ENCODE data around the gene CEP85. TPM values are rescaled to one million over a fixed set of nuclear protein-coding genes. Genes with fewer than 3 reads are reported as not detected.

Gene CEP85
- total RNA-seq, 2 experiments from 2014 or later, result 48.7 to 49.1 TPM

GRCh38 chr1:26279456-26280332 is 45.7 kb downstream of the CEP85 start, which contains the start of gene SH3BGRL3:
TSS of gene SH3BGRL3 (plus strand) at chr1:26280086. CDS start at chr1:26280156, 70 bp downstream.
- H3K4me3 Mint-ChIP-seq, result peak within 1 kb of the TSS; percentile 89
- ChIA-PET POLR2A (interaction anchor here (0.6 to 19.5 kb wide), 6 partner anchors 10 to 153 kb away, joined by 3 to 409 read pairs (median 6); partner anchors contain the start of genes CD52, DHDDS and UBXN11), CTCF (interaction anchor here (1.2 to 9.1 kb wide), 11 partner anchors 9 to 135 kb away, joined by 4 to 206 read pairs (median 6); partner anchors contain the start of genes CD52, CEP85 and ZNF593)
- H3K4me1 Mint-ChIP-seq (ENCODE audit: low read depth), result peaks cover 85% of the 10 kb centered on the region
- ATAC-seq (peak; percentile 64), DNase-seq (peak; percentile 90)
- H3K27ac Mint-ChIP-seq, result peak within 1 kb of the TSS; percentile 96
- H3K27me3 Mint-ChIP-seq (ENCODE audit: low read depth), result no peaks in the 10 kb centered on the region
- peaks cover 84% of the 10 kb centered on the region for H3K36me3 Mint-ChIP-seq (ENCODE audit: low read depth)
- no peaks in the 10 kb centered on the region for H3K9me3 Mint-ChIP-seq (ENCODE audit: insufficient read depth)

GRCh38 chr1:26280333-26281042 is 46.5 kb downstream of the CEP85 start:
- H3K4me1 Mint-ChIP-seq (ENCODE audit: low read depth), result peaks cover 86% of the 10 kb centered on the region
- POLR2A ChIA-PET, result interaction anchor here (0.6 to 19.5 kb wide), 6 partner anchors 9 to 152 kb away, joined by 3 to 409 read pairs (median 7); partner anchors contain the start of genes CD52, DHDDS and UBXN11

GRCh38 chr1:26281091-26281958 is 47.3 kb downstream of the CEP85 start:
- peaks cover 85% of the 10 kb centered on the region for H3K36me3 Mint-ChIP-seq (ENCODE audit: low read depth)
- POLR2A ChIA-PET, result interaction anchor here (1.5 to 19.5 kb wide), 3 partner anchors 8 to 77 kb away, joined by 4 to 409 read pairs (median 21); partner anchors contain the start of gene CD52
- ATAC-seq (no peak), DNase-seq (no peak)
- peak overlapping the region; percentile 96 for H3K27ac Mint-ChIP-seq
- H3K4me3 Mint-ChIP-seq, result peak overlapping the region; percentile 89
- CTCF ChIA-PET, result interaction anchor here (0.8 to 9.1 kb wide), 6 partner anchors 8 to 110 kb away, joined by 3 to 206 read pairs (median 10); partner anchors contain the start of genes CD52 and CEP85
- peaks cover 86% of the 10 kb centered on the region for H3K4me1 Mint-ChIP-seq (ENCODE audit: low read depth)
- H3K9me3 Mint-ChIP-seq (ENCODE audit: insufficient read depth), result no peaks in the 10 kb centered on the region
- no peaks in the 10 kb centered on the region for H3K27me3 Mint-ChIP-seq (ENCODE audit: low read depth)

More at GRCh38 chr1:26280333-26281042, 46.5 kb downstream of the CEP85 start:
- CTCF ChIA-PET, result interaction anchor here (0.8 to 9.1 kb wide), 10 partner anchors 8 to 115 kb away, joined by 3 to 206 read pairs (median 7); partner anchors contain the start of genes CD52, CEP85 and ZNF593
- Mint-ChIP-seq H3K36me3 (ENCODE audit: low read depth) (peaks cover 85% of the 10 kb centered on the region), H3K27me3 (ENCODE audit: low read depth) (no peaks in the 10 kb centered on the region), H3K4me3 (peak overlapping the region; percentile 89), H3K27ac (peak overlapping the region; percentile 96), H3K9me3 (ENCODE audit: insufficient read depth) (no peaks in the 10 kb centered on the region)
- DNase-seq, result peak; percentile 60
- ATAC-seq, result no peak

- peaks cover 86% of the 10 kb centered on the region for H3K4me1 Mint-ChIP-seq (ENCODE audit: low read depth)
- DNase-seq (no peak), ATAC-seq (no peak)
- ChIA-PET CTCF (interaction anchor here (1.1 to 9.1 kb wide), 3 partner anchors 26 to 109 kb away, joined by 3 to 206 read pairs (median 8); partner anchors contain the start of gene CD52), POLR2A (interaction anchor here (1.5 to 19.5 kb wide), 2 partner anchors 36 to 76 kb away, joined by 4 to 409 read pairs; partner anchors contain the start of gene CD52)
- no peaks in the 10 kb centered on the region for H3K9me3 Mint-ChIP-seq (ENCODE audit: insufficient read depth)
- H3K27me3 Mint-ChIP-seq (ENCODE audit: low read depth), result no peaks in the 10 kb centered on the region
- peak overlapping the region; percentile 89 for H3K4me3 Mint-ChIP-seq
- H3K27ac Mint-ChIP-seq, result peak overlapping the region; percentile 96
- peaks cover 78% of the 10 kb centered on the region for H3K36me3 Mint-ChIP-seq (ENCODE audit: low read depth)
Measured at GRCh38 chr1:26281971-26282370, 48.0 kb downstream of the CEP85 start.

GRCh38 chr1:26282401-26282918 is 48.5 kb downstream of the CEP85 start:
- no peak for ATAC-seq
- peaks cover 73% of the 10 kb centered on the region for H3K36me3 Mint-ChIP-seq (ENCODE audit: low read depth)
- no peaks in the 10 kb centered on the region for H3K27me3 Mint-ChIP-seq (ENCODE audit: low read depth)
- peak overlapping the region; percentile 96 for H3K27ac Mint-ChIP-seq
- no peak for DNase-seq
- H3K4me1 Mint-ChIP-seq (ENCODE audit: low read depth), result peaks cover 86% of the 10 kb centered on the region
- no peaks in the 10 kb centered on the region for H3K9me3 Mint-ChIP-seq (ENCODE audit: insufficient read depth)
- ChIA-PET POLR2A (interaction anchor here (19.5 kb wide), 1 partner anchor 36 kb away, joined by 409 read pairs; the partner anchor contains the start of gene CD52), CTCF (interaction anchor here (0.9 to 9.1 kb wide), 5 partner anchors 36 to 92 kb away, joined by 3 to 591 read pairs (median 46); partner anchors contain the start of genes CD52 and CEP85)
- peak overlapping the region; percentile 89 for H3K4me3 Mint-ChIP-seq

- no peaks in the 10 kb centered on the region for H3K9me3 Mint-ChIP-seq (ENCODE audit: insufficient read depth)
- no peak for DNase-seq
- ATAC-seq, result no peak
- H3K4me3 Mint-ChIP-seq, result peak overlapping the region; percentile 89
- CTCF ChIA-PET, result interaction anchor here (0.9 to 8.6 kb wide), 11 partner anchors 8 to 133 kb away, joined by 3 to 591 read pairs (median 38); partner anchors contain the start of genes CD52, CEP85 and UBXN11
- peaks cover 65% of the 10 kb centered on the region for H3K36me3 Mint-ChIP-seq (ENCODE audit: low read depth)
- peaks cover 86% of the 10 kb centered on the region for H3K4me1 Mint-ChIP-seq (ENCODE audit: low read depth)
- POLR2A ChIA-PET, result interaction anchor here (2.9 to 19.5 kb wide), 2 partner anchors 24 to 35 kb away, joined by 15 to 409 read pairs; partner anchors contain the start of genes CD52 and UBXN11
- H3K27me3 Mint-ChIP-seq (ENCODE audit: low read depth), result no peaks in the 10 kb centered on the region
- H3K27ac Mint-ChIP-seq, result peak overlapping the region; percentile 96
Measured at GRCh38 chr1:26283279-26283853, 49.4 kb downstream of the CEP85 start.

GRCh38 chr1:26283871-26284596 is 50.0 kb downstream of the CEP85 start:
- H3K27ac Mint-ChIP-seq, result peak overlapping the region; percentile 96
- ChIA-PET POLR2A (interaction anchor here (0.8 to 19.5 kb wide), 5 partner anchors 7 to 34 kb away, joined by 3 to 409 read pairs (median 14); partner anchors contain the start of genes CD52 and UBXN11), CTCF (interaction anchor here (0.7 to 8.6 kb wide), 29 partner anchors 9 to 415 kb away, joined by 3 to 591 read pairs (median 11); partner anchors contain the start of genes CD52, CEP85, PAFAH2 and PDIK1L)
- ATAC-seq, result no peak
- H3K9me3 Mint-ChIP-seq (ENCODE audit: insufficient read depth), result no peaks in the 10 kb centered on the region
- peak overlapping the region; percentile 89 for H3K4me3 Mint-ChIP-seq
- H3K27me3 Mint-ChIP-seq (ENCODE audit: low read depth), result no peaks in the 10 kb centered on the region
- peaks cover 86% of the 10 kb centered on the region for H3K4me1 Mint-ChIP-seq (ENCODE audit: low read depth)
- H3K36me3 Mint-ChIP-seq (ENCODE audit: low read depth), result peaks cover 60% of the 10 kb centered on the region
- DNase-seq, result peak; percentile 34

- Mint-ChIP-seq H3K9me3 (ENCODE audit: insufficient read depth) (no peaks in the 10 kb centered on the region), H3K4me1 (ENCODE audit: low read depth) (peaks cover 89% of the 10 kb centered on the region), H3K4me3 (peak overlapping the region; percentile 89), H3K27me3 (ENCODE audit: low read depth) (no peaks in the 10 kb centered on the region), H3K27ac (peak overlapping the region; percentile 96), H3K36me3 (ENCODE audit: low read depth) (peaks cover 55% of the 10 kb centered on the region)
- CTCF ChIA-PET, result interaction anchor here (0.6 to 8.6 kb wide), 37 partner anchors 9 to 414 kb away, joined by 3 to 591 read pairs (median 5); partner anchors contain the start of genes CD52, CEP85, DHDDS and PAFAH2
- DNase-seq, result peak; percentile 97
- POLR2A ChIA-PET, result interaction anchor here (0.8 to 19.5 kb wide), 5 partner anchors 8 to 33 kb away, joined by 3 to 409 read pairs (median 14); partner anchors contain the start of genes CD52 and UBXN11
- peak; percentile 74 for ATAC-seq
Measured at GRCh38 chr1:26284597-26285347, 50.8 kb downstream of the CEP85 start.

All from activated CD8-positive, alpha-beta T cell treated with anti-CD3 and anti-CD28 coated beads, Interleukin-2, amount 10 ng/mL, durations not matched to agents 7 days and 5 days (primary cell).